ENCODE measurements around the gene PAQR5.
A peak's percentile ranks its signal among the peaks of the same experiment; 100 is the strongest.

Gene PAQR5

GRCh38 chr15:69452692-69453521 is 154.2 kb downstream of the PAQR5 start, which contains the start of gene RPLP1:
Gene RPLP1, plus strand, starts transcription at chr15:69452818. Its CDS starts 131 bp downstream, at chr15:69452949.
- Histone ChIP-seq H3K4me1 (ENCODE audit: control insufficient read depth, insufficient read depth, low read length) (no peaks in the 10 kb centered on the region), H3K9me3 (ENCODE audit: control insufficient read depth, low read length) (no peaks in the 10 kb centered on the region), H3K4me3 (ENCODE audit: insufficient read depth, low read depth, low read length) (peak within 1 kb of the TSS; percentile 99), H3K36me3 (ENCODE audit: control insufficient read depth, insufficient read depth, low read length) (peaks cover 18% of the 10 kb centered on the region), H3K27ac (ENCODE audit: insufficient read depth, low read depth, low read length, poor library complexity, severe bottlenecking) (peak within 1 kb of the TSS; percentile 90), H3K27me3 (ENCODE audit: control insufficient read depth, insufficient read depth, low read length, poor library complexity, severe bottlenecking) (no peaks in the 10 kb centered on the region)
- 0% methylated on average over 77 of the region's 77 CpGs for WGBS, 2 experiments

- H3K9me3 ChIP-seq (ENCODE audit: control insufficient read depth, low read length), result no peaks in the 10 kb centered on the region
- H3K4me3 ChIP-seq (ENCODE audit: insufficient read depth, low read depth, low read length), result peak overlapping the region; percentile 99
- H3K27me3 ChIP-seq (ENCODE audit: control insufficient read depth, insufficient read depth, low read length, poor library complexity, severe bottlenecking), result no peaks in the 10 kb centered on the region
- 70 to 73% methylated on average over 5 of the region's 5 CpGs for WGBS, 2 experiments
- H3K4me1 ChIP-seq (ENCODE audit: control insufficient read depth, insufficient read depth, low read length), result no peaks in the 10 kb centered on the region
- peak overlapping the region; percentile 19 for H3K27ac ChIP-seq (ENCODE audit: insufficient read depth, low read depth, low read length, poor library complexity, severe bottlenecking)
- H3K36me3 ChIP-seq (ENCODE audit: control insufficient read depth, insufficient read depth, low read length), result peaks cover 18% of the 10 kb centered on the region
Measured at GRCh38 chr15:69454953-69455352, 156.2 kb downstream of the PAQR5 start.

GRCh38 chr15:69456208-69457166 is 157.8 kb downstream of the PAQR5 start:
- H3K27ac ChIP-seq (ENCODE audit: insufficient read depth, low read depth, low read length, poor library complexity, severe bottlenecking), result no peak overlapping the region

More at GRCh38 chr15:69456208-69457166, 157.8 kb downstream of the PAQR5 start:
- no peaks in the 10 kb centered on the region for H3K27me3 ChIP-seq (ENCODE audit: control insufficient read depth, insufficient read depth, low read length, poor library complexity, severe bottlenecking)
- 94 to 95% methylated on average over 13 of the region's 13 CpGs for WGBS, 2 experiments
- no peak overlapping the region for H3K4me3 ChIP-seq (ENCODE audit: insufficient read depth, low read depth, low read length)
- H3K36me3 ChIP-seq (ENCODE audit: control insufficient read depth, insufficient read depth, low read length), result peaks cover 18% of the 10 kb centered on the region
- no peaks in the 10 kb centered on the region for H3K4me1 ChIP-seq (ENCODE audit: control insufficient read depth, insufficient read depth, low read length)
- no peaks in the 10 kb centered on the region for H3K9me3 ChIP-seq (ENCODE audit: control insufficient read depth, low read length)
